T-helper 22 cell (primary cell): ENCODE results near the gene FYN.

ENCODE experiments used
- DNase-seq: peaks from one replicate; pipeline ENCODE4 v3.0.0-alpha.2; 2020; ENCODE audit warnings: low read depth

The FYN gene

GRCh38 chr6:111831408-111831807 lies 41.8 kb downstream of the FYN start:
- no peak for DNase-seq

- no peak for DNase-seq
These were observed 43.3 kb downstream of the FYN start for GRCh38 chr6:111829998-111830397.

- no peak for DNase-seq
These were observed 43.7 kb downstream of the FYN start for GRCh38 chr6:111829581-111829980.

- DNase-seq: no peak
These were observed 44.4 kb downstream of the FYN start for GRCh38 chr6:111828809-111829208.

- DNase-seq: no peak
These were observed 47.7 kb downstream of the FYN start for GRCh38 chr6:111825439-111826086.

GRCh38 chr6:111824608-111825337 lies 48.5 kb downstream of the FYN start:
- DNase-seq: no peak

- no peak for DNase-seq
These were observed 49.2 kb downstream of the FYN start for GRCh38 chr6:111823831-111824607.

- no peak for DNase-seq
These were observed 50.2 kb downstream of the FYN start for GRCh38 chr6:111823012-111823411.

GRCh38 chr6:111819458-111819857 lies 53.8 kb downstream of the FYN start:
- DNase-seq: no peak

- no peak for DNase-seq
These were observed 54.6 kb downstream of the FYN start for GRCh38 chr6:111818539-111819226.

- DNase-seq: no peak
These were observed 55.7 kb downstream of the FYN start for GRCh38 chr6:111817451-111818120.

- no peak for DNase-seq
These were observed 59.5 kb downstream of the FYN start for GRCh38 chr6:111813677-111814310.

- DNase-seq: no peak
These were observed 60.0 kb downstream of the FYN start for GRCh38 chr6:111813237-111813636.

GRCh38 chr6:111812060-111813038 lies 60.9 kb downstream of the FYN start:
- DNase-seq: no peak

- DNase-seq: no peak
These were observed 62.7 kb downstream of the FYN start for GRCh38 chr6:111810294-111811131.

- no peak for DNase-seq
These were observed 63.5 kb downstream of the FYN start for GRCh38 chr6:111809766-111810165.

- DNase-seq: no peak
These were observed 64.0 kb downstream of the FYN start for GRCh38 chr6:111809264-111809663.

- DNase-seq: no peak
These were observed 64.8 kb downstream of the FYN start for GRCh38 chr6:111808493-111808892.
